ENCODE results near the gene SYNCRIP.
A peak's percentile ranks its signal among the peaks of the same experiment; 100 is the strongest.
"Not testable (repeated sequence)": the region's sequence is repeated elsewhere in the genome, so short reads cannot be mapped to it uniquely, and the experiment has no call there.

The SYNCRIP gene

DNA sequence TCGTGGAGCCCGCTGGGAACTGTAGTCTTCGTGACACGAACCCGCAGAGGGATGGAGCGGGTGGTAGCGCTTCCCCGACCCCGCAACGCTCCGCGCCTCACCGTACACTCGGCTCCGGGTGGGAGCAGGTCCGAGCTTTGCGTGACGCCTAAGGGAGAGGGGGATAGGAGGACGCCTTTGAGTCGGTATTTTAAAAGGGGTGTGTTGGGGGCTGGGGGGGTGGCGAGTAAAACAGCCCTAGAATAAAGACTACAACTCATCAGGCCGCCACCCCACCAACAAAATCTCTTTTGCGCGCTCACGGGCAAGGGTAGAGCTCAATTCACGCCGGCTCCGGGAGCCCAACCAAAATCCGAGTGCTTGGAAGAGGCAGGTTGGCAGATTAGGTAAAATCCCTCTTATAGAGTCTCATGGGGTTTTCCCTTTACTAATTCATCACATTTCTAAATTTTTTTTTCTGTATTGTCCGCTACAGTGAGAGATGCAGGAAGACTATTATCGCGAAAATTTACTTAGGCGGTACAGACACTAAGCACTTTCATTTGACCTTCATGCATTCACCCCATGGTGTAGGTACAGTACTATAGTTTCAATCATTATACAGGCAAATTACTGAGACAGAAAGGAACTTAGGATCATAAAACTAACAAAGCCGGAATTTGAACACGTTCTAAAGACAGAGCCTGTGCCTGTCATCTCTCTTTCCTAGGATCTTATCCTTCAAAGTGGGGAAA lies 48.3 kb downstream of the SYNCRIP start:
- DNase-seq (ENCODE audit: low read depth, low spot score), result peak; percentile 3

- peak; percentile 48 for DNase-seq (ENCODE audit: low read depth, low spot score)
Measured at GRCh38 chr6:85593438-85594196, 49.1 kb downstream of the SYNCRIP start, which contains the start of gene SNX14. SNX14 (minus strand) TSS chr6:85593858; CDS start chr6:85593718, 140 bp downstream.

- DNase-seq (ENCODE audit: low read depth, low spot score), result no peak
Measured at GRCh38 chr6:85592033-85592432, 50.7 kb downstream of the SYNCRIP start.

GRCh38 chr6:85591207-85591606 lies 51.5 kb downstream of the SYNCRIP start:
- no peak for DNase-seq (ENCODE audit: low read depth, low spot score)

- no peak for DNase-seq (ENCODE audit: low read depth, low spot score)
Measured at GRCh38 chr6:85585741-85586140, 56.9 kb downstream of the SYNCRIP start.

DNA sequence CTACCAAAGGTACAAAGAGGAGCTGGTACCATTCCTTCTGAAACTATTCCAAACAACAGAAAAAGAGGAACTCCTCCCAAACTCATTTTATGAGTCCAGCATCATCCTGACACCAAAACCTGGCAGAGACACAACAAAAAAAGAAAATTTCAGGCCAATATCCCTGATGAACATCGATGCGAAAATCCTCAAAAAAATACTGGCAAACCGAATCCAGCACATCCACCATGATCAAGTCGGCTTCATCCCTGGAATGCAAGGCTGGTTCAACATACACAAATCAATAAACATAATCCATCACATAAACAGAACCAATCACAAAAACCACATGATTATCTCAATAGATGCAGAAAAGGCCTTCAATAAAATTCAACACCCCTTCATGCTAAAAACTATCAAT lies 59.9 kb downstream of the SYNCRIP start:
- not testable (repeated sequence) for DNase-seq (ENCODE audit: low read depth, low spot score)

GRCh38 chr6:85581572-85581971 lies 61.1 kb downstream of the SYNCRIP start:
- DNase-seq (ENCODE audit: low read depth, low spot score), result no peak

DNA sequence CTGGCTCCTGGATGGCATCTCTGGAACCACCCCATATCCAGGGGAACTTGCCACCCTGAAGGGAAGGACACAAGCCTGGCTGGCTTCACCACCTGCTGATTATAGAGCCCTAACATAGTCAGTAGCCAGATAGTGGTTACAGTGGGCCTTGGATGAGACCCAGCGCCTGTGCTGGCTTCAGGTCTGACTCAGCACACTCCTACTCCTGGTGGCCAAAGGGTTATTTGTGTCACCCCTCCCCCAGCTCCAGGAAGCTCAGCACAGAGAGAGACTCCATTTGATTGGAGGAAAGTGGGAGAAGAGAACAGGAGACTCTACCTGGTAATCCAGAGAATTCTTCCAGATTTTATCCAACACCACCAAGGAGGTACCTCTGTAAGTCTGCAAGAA lies 61.8 kb downstream of the SYNCRIP start:
- no peak for DNase-seq (ENCODE audit: low read depth, low spot score)

DNA sequence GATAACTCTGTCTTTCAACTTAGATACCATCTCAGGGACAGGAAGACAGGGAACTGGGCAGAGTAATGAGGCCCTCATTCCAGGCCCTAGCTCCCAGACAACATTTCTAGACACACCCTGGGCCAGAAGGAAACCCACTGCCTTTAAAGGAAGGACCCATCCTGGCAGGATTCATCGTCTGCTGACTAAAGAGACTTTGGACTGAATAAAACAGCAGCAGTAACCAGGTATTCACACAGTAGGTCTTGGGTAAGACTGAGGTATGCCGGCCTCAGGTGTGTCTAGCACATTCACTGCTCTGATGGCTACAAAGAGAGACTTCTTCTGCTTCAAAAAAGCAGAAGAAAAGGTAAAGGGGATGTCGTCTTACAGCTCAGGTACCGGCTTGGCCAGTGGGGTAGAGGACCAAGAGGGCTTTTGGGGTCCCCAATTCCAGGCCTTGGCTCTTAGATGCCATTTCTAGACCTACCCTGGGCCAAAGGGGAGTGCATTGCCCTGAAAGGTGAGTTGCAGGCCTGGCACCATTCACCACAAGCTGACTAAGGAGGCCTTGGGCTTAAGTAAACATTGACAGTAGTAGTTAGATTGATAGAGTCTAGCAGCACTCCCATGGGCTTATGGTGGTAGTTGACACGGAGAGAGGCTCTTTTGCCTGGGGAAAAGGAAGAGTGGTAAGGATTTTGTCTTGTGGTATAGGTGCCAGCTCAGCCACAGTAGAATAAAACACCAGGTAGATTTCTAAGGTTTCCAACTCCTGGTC lies 62.4 kb downstream of the SYNCRIP start:
- no peak for DNase-seq (ENCODE audit: low read depth, low spot score)

GRCh38 chr6:85579581-85579980 lies 63.1 kb downstream of the SYNCRIP start:
- no peak for DNase-seq (ENCODE audit: low read depth, low spot score)

DNA sequence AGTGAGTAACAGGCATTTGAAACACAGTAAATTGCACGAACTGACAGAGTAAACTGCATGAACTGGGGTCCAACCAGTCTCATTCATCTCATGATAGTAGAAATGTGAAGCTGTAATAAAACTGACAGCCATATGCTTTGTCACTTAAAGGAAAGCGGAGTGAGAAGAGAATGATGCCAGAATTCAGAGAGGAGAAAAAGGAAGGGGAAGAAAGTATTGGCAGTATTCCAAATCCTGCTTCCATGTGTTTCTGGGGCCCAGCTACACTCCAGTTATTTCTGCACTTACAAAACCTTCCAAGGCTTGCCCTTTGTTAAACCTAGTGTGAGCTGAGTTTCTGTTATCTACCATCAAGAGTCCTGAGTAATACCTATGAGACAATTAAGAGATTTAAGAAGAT lies 66.2 kb downstream of the SYNCRIP start:
- DNase-seq (ENCODE audit: low read depth, low spot score), result no peak

DNA sequence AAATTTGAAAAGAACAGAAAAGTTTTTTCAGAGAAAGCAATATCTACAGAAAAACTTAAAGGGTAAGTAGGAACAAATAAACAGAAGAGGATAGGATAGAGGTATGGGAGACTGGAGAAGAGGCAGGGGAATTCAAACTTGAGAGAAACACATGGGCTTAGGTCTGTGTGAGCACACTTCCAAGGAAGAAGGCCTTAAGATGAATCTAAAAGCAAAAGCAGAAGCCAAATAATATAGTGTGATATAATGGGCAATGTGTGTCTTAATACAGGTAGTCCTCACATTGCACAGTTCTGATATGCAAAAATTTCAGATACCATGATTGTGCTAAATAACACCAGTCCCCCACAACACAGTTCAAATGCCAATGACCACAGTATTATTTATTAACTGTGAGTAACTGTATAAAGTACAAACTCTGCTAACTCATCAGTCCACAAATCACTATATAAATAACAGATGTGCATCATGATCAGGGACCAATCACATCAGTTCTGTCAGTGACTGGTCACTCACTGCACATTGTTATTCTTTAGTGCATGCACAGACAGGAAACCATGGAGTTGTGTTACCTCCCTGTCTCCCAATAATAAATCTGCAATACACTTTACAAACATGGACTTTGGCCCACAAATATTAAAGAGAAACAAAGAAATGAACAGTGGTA lies 67.6 kb downstream of the SYNCRIP start:
- DNase-seq (ENCODE audit: low read depth, low spot score), result no peak

DNA sequence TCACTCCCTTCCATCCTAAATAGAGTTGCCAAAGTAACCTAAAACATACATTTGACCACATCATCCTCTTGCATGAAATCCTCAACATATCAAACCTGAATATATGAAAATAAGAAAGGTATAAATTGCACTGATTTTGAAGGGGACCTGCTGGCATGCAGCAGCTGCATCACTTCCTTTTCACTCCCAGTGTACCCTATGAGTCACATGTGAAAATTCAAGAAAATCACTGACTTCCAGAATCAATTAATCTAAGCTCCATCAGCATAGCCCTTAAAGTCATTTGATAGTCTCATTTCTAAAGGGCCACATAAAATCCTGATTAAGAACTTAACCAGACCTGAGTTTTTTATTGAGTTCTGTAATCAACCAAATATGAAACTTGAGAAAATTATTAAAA lies 73.4 kb downstream of the SYNCRIP start:
- no peak for DNase-seq (ENCODE audit: low read depth, low spot score)

- DNase-seq (ENCODE audit: low read depth, low spot score), result no peak
Measured at GRCh38 chr6:85568411-85568810, 74.3 kb downstream of the SYNCRIP start.

GRCh38 chr6:85565736-85566135 lies 77.0 kb downstream of the SYNCRIP start:
- DNase-seq (ENCODE audit: low read depth, low spot score), result no peak

GRCh38 chr6:85564223-85564622 lies 78.5 kb downstream of the SYNCRIP start:
- not testable (repeated sequence) for DNase-seq (ENCODE audit: low read depth, low spot score)
